Left forelimb (tissue), 1 donor: ENCODE measurements around the gene LRRC1.

ENCODE experiments used
- DNase-seq: peaks from one replicate; pipeline ENCODE4 v3.0.0-alpha.2; 2018; ENCODE audit warnings: low spot score

LRRC1 gene

DNA sequence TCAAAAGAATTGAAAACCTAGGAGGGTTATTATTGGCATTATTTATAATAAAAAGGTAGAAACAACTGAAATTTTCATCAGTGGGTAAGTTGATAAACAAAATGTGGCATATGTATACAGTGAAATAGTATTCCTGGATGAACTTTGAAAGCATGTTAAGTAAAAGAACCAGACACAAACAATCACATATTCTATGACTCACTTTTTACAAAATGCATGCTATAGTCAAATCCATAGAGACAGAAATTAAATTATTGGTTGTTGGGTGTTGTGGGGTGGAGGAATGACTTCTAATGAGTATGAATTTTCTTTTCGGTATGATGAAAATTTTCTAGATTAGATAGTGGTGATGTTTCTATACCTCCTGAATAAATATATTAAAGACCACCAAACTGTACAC is 94.6 kb downstream of the LRRC1 start:
- no peak for DNase-seq

DNA sequence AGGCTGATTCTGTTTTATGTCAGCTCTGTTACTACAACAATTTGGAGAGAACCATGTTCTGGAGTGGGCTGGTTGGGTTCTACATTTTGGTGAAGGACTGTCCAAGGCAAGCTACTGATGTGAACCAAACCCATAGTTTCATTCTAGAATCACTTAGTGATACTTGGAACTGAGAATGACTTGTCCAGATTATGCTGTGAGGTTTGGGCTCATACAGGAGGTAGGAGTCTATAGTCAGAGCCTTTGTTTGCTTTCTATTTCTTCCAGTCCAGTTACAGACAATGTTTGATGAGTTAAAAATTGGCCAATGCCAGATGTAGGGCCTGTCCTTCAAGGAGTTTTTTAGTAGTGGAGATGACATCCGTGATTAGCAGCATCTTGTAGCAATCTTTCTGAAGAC is 97.9 kb downstream of the LRRC1 start:
- DNase-seq = no peak

DNA sequence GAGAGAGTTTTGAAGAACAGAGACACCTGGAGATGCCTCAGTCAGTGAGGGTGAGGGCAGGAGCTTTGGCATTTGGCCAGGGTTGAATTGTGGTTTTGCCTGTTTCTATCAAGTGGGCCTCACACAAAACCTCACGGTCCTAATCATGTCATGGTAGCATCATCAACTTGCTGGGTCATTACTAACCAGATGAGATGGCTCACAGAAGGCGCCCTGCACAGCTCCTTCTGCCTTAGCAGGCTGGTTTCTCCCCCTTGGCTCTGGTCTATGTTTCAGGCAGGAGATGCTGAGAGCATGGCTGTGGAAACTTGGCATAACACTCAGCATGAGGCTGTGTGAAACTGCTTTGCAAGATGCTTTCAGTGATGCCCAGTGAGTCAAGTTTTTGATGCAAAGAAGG is 99.3 kb downstream of the LRRC1 start:
- no peak for DNase-seq

DNA sequence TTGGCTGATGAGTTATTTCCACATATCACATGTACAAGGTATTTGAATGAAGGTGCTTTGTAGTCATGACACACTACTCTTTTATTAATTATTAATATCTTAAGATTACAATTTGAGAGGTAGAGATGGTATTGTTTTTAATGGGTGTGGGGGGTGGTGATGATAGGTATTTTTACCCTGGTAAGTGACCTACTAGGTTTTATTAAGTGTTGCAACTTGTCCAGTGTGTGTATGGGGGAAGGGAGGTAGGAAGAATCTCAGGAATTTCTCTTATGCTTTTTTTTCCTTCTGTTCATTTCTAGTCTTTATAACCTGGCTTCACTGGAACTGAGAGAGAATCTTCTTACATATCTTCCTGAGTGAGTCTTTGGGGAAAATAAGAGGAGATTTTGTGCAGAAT is 101.4 kb downstream of the LRRC1 start:
- no peak for DNase-seq

DNA sequence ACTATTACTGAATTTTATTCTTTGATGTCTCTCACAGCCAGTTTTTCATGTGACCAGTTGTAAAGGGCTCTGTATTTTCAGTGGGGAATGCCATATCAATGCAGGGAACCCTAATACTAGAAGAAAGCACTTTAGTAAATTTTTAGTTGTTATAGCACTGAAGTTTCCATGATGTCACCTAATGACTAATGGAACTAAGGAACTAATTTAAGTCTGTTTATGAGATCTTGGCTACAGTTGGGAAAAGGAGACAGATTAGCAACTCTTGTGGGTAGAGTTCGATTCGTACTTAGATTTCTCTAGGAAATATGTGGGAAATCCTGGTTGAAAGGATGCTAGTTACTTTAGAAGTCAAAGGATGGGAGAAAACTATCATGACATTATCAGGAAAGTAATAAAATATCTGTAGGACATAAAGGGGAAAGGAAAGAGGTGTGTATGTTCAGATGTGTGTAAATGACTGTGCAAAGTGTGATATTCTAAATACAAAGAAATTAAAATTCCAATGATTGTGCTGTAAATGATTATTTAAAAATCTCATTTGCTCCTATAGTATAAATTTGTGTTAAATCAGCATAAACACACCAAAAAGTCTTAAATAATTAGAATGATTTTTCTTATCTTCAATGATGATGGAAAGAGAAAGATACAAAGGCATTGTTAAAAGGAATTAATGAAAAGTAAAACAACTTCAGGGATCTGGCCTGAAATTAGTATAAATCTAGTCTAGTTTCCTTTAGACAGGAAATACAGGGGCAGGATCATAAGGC is 103.4 kb downstream of the LRRC1 start:
- DNase-seq = no peak

DNA sequence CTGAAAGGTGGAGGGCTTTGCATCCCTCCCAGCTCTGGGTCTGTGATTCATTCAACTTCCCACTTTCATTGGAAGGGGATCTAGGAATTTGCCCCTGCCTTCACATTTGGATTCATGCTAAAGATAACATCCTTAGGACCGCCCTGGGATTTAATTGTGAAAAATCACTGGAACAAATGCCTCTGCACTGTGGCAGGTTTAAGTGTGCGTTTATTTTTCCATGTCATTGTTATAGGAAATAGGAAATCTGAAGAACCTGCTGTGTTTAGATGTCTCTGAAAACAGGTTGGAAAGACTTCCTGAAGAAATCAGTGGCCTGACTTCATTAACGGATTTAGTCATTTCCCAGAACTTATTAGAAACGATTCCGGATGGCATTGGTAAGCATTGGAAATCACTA is 104.7 kb downstream of the LRRC1 start:
- DNase-seq = no peak

DNA sequence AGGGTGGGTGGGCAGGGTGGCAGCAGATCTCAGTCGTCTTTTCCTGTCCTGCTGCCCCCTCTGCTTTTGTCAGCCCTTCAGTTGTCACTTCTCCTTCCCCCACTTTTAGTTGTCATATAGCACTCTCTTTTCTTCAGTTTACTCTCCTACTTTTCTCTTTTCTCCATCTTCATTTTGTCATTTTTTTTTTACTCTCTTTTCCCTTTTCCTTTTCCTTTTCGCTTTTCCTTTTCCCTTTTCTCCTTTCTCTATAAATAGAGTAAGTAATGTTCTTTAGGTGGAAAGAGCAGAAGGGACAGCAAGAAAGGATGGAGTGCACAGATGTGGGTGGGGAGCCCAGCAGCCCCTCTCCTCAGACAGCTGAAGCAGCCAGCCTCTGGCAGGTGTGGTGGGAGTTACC is 108.6 kb downstream of the LRRC1 start:
- no peak for DNase-seq

DNA sequence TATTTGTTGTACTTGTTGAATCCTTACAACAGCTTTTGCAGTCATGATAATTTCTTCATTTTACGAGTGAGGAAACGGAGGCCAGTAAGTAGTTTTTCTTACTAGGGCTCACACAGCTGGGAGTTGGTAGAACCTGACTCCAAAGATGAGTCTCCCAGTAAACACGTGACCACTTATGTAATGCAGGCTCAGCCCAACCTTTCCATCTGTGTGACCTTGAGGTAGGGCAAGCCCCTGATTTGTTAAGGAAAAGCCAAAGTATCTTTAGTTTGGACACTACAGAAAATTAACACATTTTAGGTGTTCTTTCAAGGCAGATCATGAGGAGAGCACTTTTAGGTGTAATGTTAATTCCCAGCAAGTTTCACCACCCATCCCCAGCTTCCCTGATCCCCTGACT is 111.3 kb downstream of the LRRC1 start:
- DNase-seq = no peak

DNA sequence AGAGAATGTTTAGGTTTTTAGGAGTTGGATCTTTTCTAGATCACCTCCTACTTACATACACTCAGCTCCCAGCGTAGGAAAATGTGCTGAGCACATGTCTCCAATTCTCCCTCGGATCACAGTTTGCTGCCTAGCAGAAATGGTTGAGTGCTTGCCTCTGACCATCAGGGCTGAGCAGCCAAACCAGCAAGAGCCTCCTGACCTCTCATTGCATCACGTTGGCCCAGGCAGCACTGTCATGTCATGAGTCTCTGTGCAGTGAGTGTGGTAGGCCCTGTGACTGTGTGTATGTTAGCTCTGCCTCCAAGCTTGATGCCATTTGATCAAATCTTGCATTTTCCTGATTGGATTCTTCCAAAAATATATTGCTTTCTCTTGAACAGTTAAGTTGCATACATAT is 112.0 kb downstream of the LRRC1 start:
- DNase-seq = no peak

DNA sequence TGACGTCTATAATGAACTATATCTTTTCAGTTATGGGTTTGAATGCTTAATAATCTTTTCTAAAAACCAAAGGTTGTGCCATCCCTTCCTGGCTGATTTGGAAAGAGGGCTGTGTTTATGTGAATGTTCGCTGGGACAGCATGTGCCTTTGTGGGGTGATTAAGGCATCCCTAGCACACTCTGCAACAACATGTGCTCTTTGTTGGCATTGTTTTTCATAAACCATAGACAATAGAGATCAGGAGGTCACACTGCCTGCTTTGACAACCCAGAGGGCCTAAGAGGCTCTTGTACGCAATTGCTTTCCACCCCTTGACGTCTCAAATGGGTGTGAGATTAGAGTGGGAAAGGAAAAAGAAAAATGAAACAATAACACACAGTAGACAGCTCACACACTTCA is 116.0 kb downstream of the LRRC1 start:
- DNase-seq = no peak

DNA sequence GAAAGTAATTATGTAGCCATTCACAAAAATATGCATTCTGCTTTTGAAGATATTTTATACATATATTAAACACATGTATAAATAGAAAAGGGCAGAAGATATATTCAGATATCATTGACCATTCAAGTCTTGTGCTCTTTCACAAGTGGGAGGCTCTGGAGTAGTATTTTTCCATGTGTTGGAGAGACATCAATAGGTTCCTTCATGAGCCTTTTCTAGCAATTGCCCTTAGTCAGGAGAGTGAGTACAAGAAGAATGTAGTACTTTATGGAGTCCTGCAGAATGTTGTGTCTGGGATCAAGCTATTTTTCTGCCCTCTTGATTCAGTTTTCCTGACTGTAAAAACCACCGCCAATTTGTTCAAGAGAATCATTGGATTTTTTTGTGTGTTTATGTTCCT is 117.9 kb downstream of the LRRC1 start:
- no peak for DNase-seq

DNA sequence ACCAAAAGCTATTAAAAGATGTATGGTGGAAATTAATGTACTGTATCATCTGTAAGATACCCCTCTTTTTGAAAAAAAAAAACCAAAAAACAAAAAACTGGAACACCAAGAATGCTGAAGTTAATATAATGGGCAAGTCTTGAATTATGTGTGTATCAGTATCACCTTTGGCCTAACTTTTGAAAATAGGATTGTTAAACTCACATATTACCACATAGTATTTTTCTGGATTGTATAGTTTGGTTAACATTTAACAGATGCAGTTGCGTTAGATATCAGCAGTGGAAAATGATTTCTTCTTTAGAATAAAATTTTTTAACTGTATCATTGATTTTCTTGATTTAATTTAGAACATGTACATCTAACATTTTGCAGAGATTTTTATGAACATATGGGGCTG is 118.5 kb downstream of the LRRC1 start:
- no peak for DNase-seq

DNA sequence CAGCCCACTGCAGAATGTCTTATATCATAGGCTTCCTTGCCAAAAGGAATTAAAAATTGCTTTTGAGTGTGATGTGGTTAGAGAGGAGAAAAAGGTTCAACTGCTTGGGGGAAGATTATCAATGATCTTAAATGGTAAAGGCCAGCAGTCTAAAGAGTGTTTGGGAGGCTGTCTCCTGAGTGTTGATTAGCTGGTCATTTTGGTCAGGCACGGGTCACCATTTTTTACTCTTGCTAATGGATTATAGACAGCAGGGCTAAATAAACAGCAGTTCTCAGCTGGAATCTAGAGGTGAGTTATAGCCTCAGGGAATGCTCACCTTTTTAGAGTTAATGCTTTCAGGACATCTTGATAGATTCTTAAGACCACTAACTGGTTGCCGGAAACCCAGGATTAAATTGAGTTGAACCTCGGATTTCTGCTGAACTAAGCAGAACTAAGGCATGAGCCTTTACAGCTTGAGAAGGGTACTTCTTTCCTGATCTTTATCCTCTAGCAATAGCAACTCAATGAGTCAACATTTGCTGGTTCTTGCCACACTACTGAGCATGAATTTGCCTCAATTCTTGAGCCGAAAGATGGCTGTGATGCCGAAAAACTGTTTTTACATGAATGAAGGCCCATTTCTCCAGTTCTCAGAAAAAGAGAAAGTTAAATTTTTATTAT is 120.4 kb downstream of the LRRC1 start:
- DNase-seq = no peak

DNA sequence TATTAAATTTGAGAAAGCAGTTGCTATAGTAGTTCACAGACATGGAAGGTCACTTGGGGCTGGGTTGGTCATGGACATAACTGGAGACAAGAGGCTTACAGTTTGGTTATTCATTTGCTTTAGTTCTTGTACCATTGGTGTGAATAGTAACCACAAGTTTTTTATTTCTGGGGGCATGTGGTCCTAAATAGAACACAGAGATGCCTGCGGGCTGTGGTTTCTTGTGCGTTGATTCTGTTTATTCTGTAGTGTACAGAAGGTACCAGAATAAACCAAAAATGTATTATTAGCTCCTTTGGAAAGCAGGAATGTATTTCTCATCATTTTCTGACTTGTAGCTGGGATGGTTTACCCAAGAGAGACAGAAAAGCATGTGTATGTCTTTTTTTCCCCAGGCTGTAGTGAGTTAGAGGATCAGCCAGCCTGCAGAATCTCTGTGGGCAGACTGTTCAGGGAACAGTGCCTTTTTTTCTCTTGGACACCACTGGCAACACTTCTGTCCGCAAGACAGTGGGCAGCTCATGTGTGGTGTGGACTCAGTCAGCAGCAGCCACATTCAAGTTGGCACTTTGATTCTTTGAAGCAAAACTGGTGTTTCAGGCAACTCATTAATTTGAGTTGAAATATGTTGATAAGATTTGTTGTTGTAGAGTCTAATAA is 122.1 kb downstream of the LRRC1 start:
- DNase-seq = no peak

DNA sequence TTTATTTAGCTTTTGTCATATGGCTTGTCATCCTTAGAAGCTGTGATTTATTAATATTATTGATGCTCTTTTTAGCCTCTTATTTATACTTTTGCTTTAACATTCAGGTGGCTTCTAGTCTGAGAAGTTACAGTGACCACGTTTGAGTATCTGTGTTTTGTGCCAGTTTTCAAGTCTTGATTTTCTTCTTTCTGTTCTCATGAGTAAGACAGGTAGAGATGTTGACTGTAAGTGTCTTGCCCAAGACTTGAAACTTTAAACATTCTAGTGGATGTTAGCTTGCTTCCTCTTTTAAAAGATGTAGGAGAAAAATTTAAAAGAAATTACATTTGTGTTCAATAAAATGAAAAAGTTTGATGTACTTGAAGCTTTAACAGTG is 122.6 kb downstream of the LRRC1 start:
- no peak for DNase-seq

DNA sequence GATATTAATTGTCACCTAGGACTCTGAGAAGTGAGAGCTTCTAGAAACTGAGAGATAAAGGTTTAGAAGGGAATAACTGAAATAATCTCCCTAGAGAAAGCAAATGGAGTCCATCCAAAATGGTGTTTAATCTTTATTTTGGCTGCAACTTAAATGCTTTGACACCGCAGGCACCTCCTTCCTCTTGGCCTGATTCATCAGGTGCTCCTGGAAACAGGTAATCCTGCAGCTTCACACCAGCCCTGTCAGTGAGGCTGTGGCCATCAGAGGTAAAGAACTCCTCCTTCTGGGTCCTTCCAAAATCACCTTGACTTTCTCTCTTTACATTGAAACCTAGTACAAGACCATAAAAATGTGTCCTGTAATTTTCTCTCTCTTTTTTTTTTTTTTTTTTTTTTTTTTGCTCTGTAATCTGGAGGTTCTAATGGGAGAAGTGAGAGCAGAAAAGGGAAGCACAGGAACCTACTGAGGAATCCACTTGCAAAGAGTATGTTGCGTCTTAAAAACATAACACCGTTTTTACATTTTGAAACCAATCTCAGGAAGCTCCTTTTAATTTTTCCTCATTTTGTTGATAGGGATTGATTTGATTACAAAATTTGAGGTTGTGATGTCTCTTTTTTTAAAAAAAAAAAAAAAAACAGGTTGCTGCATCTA is 124.2 kb downstream of the LRRC1 start:
- no peak for DNase-seq

DNA sequence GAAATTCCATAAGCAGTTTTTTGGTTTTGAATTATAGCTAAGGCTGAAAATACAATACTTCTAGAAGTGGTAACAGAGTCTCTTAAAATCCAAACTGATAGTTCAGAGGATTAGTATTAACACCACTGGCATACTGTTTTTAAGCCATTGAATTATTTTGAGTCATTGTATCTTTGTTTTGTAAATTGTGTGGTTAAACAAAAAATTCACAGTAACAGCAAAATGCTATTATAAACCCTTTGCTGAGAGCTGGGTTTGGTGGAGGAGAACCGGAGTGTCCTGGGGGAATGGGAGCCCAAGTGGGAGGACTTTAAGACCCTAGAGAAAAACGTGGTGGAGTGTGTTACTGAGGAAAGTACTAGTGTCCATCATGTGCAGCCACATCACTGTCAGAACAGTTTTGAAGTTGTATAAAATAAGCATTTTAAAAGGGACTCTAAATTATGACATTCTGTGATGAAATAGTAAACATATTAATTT is 125.1 kb downstream of the LRRC1 start:
- DNase-seq = no peak

DNA sequence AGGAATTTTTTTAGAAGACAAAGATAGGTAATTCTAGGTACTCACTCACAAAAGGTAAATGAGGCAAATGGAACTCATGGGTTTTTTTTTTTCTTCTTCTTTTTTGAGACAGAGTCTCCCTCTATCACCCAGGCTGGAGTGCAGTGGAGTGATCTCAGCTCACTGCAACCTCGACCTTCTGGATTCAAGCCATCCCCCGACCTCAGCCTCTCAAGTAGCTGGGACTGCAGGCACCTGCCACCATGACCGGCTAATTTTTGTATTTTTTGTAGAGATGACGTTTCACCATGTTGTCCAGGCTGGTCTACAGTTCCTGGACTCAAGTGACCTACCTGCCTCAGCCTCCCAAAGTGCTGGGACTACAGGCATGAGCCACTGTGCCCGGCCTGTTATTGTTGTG is 126.1 kb downstream of the LRRC1 start:
- no peak for DNase-seq

DNA sequence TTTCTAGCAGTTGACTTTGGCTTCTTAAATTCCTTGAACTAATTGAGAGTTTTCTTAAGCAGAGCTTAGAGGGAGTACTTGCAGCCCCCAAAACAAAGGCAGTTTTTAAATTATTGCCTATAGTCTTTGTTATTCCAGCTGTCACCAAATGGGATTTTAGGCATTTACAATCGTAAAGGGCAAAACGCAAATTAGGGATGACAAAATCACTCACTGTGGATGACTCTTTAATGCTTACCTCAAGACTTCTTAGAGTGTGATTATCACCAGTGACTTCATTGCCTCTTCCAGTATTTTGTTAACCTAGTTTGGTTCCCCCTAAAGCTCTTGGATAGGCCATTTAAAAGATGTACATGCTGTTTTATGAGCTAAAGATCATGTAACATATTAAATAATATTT is 126.8 kb downstream of the LRRC1 start:
- no peak for DNase-seq

DNA sequence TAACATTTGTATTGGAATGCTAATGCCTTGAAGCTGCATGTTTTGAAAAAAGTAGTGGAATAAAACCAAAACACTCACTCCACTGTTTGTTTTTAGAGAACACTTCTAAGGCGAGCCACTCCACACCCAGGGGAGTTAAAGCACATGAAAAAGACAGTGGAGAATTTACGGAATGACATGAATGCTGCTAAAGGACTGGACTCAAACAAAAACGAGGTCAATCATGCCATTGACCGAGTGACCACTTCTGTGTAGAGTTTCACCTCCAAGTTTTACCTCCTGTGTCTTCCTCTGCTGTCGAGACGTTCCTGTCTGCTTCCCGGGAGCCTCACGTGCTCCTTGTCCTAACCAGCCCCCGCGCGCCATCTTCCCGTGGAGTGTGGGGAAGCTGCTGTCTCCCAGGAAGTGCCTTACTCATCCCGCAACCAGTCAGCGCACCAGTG is 127.8 kb downstream of the LRRC1 start:
- DNase-seq = no peak

DNA sequence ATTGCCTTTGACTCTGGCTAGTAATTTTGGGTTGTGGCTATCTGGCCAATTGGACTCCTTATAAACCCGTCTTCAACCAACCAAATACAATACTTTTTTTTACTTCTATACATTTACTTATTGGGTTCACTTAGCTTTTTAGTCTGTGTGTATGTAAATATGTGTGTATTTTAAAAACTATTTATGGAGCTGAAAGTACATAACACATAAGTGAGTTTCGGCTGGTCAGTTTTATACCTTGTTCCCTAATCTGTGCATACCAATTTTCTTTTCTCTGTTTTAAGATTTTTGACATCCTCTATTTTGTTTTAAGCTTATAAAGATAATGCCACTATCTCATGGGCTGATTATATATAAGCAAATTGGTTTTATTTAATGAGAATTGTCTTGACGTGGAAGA is 129.5 kb downstream of the LRRC1 start:
- DNase-seq = no peak

DNA sequence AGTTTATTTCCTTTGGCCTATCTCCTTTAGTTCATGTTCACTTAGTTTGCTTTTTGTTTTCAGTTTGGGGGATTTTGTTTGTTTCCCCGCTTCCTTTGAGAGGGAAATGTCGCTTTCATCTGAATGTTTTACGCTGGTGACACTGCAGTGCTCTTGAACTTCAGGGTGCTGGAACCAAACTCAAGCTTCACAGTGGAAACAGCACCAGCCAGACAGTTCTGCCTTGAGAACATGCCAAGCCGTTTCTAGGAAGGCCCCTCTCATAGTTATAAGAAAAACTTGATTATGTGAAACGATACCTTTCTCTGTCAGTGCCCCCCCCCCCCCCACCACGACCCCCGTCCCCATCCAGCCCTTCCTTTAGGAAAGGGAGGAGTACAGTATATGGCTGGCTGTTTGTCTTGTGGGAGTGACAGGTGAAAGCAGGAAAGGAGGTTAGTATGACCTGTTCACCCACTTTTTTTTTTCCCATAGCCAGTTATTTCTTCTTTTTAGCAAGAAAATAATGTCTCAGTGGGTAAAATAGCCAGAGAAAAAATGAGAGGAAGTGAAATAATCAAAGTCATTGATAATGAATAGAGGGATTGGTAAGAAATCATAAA is 130.1 kb downstream of the LRRC1 start:
- no peak for DNase-seq
